Globus pallidus (tissue), 1 donor: Measurements from ENCODE around the gene PET100.

Experiments used
- DNase-seq: peaks from one replicate; pipeline ENCODE4 v3.0.0-alpha.2; 2015; ENCODE audit warnings: low spot score

PET100 gene

GRCh38 chr19:7650148-7650547 lies 20.6 kb downstream of the PET100 start:
- no peak for DNase-seq

GRCh38 chr19:7652061-7652641 lies 22.6 kb downstream of the PET100 start:
- DNase-seq = peak; percentile 46

DNA sequence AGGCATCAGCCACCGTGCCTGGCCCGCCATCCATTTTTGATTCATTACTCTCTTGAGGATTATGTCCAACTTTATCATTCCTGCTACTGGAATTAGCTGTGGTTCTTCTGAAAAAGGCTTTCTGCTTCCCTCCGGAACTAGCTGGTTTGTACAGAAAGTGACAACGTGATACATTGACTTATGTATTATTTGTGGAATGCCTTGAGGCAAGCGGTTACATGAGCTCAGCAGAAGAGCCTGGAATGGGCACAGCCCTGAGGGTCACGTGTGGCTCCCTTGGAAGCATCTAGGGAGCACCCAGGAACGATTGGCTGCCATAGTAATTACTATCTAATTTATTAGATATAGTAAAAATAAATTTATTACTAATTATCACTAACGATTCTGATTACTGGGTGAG lies 24.8 kb downstream of the PET100 start:
- DNase-seq = no peak

DNA sequence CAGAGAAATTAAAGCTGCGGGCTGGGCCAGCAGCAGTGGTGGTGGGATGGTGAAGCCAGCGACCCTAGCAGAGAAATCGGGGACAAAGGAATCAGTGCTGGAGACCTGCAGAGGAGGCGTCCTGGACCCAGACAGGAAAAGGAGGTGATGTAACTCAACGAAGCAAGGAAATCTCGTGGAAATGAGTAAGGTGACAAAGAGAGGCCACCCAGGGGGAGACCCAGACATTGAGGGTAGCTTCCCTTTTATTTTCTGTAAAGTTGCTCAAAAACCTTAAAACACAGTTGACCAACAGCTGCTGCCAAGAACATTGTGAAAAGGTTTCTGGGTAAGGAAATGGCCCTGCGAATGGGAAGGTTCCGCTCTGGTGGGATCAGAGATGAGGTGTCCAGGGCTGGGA lies 26.0 kb downstream of the PET100 start:
- no peak for DNase-seq

GRCh38 chr19:7657131-7657751 lies 27.6 kb downstream of the PET100 start:
- DNase-seq = no peak

- peak; percentile 40 for DNase-seq
Measured at GRCh38 chr19:7658219-7658686, 28.7 kb downstream of the PET100 start.

DNA sequence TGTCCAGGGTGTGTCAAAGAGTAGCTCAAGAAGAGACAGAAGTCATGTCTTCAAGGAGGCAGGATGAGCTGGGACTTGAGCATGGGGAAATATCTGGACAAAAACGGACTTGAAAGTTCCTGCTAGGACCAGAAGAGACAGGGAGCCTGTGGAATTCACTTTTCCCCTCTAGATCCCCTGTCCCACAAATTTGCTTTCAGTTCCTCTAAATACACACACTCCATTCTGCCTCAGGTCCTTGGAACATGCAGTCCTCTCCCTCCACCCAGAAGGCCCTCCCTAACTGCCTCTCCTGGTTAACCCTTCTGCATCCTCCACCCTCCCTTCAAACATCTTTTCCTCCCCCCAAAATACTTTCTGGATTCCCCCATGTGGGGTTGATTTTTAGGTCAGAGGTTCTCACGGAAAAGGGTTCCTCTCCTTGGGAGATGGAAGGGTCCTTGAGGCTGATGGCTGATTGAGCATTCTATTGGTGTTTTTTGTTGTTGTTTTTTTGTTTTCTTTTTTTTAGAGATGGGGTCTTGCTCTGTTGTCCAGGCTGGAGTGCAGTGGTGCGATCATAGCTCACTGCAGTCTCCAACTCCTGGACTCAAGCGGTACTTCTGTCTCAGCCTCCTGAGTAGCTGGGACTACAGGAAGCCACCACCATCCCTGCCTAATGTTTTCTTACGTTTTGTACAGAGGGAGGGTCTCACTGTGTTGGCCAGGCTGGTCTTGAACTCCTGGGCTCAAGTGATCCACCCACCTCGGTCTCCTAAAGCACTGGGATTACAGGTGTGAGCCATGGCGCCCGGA lies 32.3 kb downstream of the PET100 start:
- no peak for DNase-seq

- no peak for DNase-seq
Measured at GRCh38 chr19:7662657-7663056, 33.1 kb downstream of the PET100 start.

DNA sequence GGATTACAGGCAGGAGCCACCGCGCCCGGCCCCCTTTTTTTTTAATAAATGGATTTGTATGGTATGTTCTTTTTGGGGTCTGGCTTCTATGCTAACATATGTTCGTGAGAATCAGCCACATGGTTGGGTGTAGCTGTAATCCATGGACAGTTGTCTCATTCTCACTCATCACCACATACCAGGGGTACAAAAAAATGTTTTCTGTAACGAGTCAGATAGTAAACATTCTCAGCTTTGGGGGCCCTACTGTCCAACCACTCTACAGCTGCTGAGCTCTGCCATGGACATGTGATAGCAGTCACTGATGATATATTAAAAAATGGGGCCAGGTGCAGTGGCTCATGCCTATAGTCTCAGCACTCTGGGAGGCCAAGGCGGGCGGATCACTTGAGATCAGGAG lies 34.1 kb downstream of the PET100 start:
- DNase-seq = no peak

GRCh38 chr19:7665076-7665475 lies 35.5 kb downstream of the PET100 start:
- no peak for DNase-seq

DNA sequence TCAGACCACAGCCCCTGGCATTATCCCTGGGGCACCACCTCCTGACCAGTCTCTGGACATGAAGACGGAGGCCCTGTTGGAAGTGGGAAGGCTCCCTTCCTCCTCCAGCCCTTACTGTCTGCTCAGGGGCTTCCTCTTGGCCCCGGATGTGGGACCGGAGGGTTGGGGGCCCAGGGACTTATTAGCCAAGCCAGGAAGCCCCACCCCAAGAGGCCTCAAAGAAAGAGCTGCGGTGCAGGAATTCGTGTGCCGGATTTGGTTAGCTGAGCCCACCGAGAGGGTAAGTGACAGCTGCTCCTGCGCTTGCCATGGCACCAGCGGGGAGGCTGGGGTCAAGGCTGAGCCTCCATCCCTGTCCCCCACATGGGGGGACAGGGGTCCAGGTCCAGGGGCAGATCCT lies 39.2 kb downstream of the PET100 start, which contains the start of gene RETN:
Gene RETN (plus strand): TSS at position 208 of the 400 bp plus-strand sequence. CDS start 278 bp downstream, outside the sequence.
- DNase-seq = no peak

GRCh38 chr19:7669641-7670040 lies 40.0 kb downstream of the PET100 start:
- no peak for DNase-seq

DNA sequence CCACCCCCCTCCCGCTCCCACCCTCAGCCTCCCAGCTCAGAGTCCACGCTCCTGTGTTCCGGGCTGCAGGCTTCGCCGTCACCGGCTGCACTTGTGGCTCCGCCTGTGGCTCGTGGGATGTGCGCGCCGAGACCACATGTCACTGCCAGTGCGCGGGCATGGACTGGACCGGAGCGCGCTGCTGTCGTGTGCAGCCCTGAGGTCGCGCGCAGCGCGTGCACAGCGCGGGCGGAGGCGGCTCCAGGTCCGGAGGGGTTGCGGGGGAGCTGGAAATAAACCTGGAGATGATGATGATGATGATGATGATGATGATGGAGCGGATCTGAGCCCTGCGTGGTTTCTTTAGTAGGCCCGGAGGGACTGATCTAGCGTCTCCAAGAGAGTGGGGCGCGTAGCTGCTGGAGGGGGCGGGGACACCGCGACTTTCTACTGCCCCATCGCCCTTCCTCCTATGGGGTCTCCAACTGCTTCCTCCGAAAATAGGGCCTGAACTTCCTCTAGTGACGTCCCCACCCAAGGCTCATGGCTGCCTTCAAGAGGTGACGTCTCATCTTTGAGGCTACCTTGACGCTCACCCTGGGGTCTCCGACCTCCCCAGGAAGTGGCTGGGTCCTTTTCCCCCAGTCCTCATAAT lies 40.7 kb downstream of the PET100 start:
- no peak for DNase-seq

DNA sequence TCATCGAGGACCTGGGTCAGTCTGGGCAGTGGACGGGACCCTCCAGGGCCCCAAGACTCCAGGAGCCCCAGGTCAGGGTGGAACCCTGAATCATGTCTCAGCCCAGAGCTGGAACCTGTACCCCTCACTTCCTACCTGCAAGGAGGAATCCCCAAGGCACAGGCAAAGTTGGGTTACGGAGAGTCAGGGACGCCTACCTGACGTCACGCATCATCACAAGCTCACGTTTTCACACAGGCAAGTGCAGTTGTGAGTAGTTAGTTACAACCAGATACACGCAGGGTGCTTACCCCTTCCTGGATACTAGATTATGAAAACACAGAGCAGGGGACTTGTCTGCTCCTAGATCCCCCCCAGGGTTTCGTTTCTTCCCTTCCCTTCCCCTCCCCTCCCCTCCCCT lies 41.2 kb downstream of the PET100 start:
- DNase-seq = no peak

DNA sequence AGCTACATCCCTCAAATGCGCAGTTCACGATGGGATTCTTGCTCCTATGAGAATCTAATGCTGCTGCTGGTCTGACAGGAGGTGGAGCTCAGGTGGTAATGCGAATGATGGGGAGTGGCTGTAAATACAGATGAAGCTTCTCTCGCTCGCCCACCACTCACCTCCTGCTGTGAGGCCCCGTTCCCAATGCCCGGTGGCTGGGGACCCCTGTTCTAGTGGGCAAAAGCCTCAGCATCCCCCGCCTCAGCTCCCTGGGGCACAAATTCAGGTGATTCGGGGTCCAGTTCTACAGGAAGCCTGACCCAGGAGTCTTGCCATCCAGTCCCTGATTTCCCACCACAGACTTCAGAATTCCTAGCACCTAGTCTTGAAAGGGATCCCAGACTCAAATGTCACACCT lies 42.9 kb downstream of the PET100 start:
- DNase-seq = no peak

DNA sequence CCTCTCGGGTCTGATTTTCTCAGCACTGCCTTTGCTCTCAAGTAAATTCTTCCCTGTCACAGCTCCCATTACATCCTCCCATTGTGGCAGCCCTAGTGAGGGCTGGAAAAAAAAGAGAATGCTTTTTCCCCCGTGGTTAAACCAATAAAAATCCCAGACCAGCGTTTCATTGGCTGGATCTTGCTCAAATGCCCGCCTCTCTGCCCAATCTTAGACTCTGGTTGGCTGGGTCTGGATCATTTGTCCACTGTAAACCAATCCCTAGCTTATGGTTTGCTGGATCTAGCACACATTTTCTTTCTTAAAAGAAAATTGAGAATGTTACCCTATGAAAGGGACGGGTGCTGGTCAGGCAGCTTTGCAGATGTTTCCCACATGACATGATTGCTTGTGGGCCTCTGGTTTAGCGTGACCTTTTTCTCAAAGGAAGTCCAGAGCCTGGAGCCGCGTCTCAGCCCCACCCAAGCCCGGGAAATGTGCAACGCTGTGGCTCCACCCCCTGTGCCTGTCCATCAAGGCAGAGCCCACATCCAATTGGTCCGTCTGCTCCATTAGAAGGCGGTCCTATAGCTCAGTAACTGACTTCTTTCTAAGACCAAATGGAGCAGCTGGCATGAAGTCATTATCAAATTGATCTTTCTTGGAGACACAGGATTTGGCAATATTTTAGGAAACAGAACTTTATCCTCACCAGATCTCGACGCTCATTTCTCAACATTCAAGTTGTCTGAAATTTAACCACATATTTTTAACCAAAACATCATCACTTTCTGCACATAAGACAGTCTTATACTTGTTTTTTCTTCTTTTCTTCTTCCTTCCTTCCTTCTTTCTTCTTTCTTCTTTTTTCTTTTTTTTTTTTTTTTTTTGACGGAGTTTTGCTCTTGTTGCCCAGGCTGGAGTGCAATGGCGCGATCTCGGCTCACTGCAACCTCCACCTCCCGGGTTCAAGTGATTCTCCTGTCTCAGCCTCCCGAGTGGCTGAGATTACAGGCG lies 44.7 kb downstream of the PET100 start:
- no peak for DNase-seq

DNA sequence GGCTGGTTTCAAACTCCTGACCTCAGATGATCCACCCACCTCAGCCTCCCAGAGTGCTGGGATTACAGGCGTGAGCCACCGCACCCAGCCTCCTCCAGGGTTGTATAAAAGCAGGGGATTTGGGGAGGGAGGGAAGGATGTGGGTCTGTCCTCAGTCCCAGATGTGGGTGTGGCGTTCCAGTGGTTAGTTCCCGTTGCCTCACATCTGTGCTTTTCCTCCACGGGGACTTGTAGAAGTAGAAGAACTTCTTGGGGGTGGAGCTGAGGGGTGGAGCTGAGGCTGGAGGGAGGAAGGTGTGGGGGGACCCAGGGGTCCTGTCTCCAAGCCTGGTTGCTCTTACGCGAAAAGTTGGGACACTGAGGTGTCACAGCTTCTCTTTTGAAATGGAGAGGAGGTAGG lies 46.8 kb downstream of the PET100 start:
- DNase-seq = no peak

- DNase-seq = no peak
Measured at GRCh38 chr19:7676854-7677253, 47.3 kb downstream of the PET100 start, which contains the start of gene MCEMP1. MCEMP1 (plus strand) TSS chr19:7677090; CDS start chr19:7677121, 31 bp downstream.

GRCh38 chr19:7677669-7678311 lies 48.2 kb downstream of the PET100 start:
- no peak for DNase-seq

DNA sequence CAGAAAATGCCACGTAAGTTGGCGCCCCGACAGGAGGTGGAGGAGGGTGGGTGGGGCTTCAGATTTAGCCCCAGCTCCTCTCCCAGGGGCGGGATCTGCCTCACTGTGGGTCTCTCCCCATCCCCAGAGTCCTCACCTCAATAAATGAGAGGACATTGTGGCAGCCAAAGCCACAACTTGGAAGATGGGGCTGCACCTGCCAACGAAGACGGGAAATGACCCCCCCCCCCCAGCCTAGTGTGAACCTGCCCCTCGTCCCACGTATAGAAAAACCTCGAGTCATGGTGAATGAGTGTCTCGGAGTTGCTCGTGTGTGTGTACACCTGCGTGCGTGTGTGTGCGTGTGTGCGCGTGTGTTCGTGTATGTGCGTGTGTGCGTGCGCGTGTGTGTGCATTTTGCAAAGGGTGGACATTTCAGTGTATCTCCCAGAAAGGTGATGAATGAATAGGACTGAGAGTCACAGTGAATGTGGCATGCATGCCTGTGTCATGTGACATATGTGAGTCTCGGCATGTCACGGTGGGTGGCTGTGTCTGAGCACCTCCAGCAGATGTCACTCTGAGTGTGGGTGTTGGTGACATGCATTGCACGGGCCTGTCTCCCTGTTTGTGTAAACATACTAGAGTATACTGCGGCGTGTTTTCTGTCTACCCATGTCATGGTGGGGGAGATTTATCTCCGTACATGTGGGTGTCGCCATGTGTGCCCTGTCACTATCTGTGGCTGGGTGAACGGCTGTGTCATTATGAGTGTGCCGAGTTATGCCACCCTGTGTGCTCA lies 49.6 kb downstream of the PET100 start:
- no peak for DNase-seq
